Measurements from ENCODE around the gene TRIM7.

DNA sequence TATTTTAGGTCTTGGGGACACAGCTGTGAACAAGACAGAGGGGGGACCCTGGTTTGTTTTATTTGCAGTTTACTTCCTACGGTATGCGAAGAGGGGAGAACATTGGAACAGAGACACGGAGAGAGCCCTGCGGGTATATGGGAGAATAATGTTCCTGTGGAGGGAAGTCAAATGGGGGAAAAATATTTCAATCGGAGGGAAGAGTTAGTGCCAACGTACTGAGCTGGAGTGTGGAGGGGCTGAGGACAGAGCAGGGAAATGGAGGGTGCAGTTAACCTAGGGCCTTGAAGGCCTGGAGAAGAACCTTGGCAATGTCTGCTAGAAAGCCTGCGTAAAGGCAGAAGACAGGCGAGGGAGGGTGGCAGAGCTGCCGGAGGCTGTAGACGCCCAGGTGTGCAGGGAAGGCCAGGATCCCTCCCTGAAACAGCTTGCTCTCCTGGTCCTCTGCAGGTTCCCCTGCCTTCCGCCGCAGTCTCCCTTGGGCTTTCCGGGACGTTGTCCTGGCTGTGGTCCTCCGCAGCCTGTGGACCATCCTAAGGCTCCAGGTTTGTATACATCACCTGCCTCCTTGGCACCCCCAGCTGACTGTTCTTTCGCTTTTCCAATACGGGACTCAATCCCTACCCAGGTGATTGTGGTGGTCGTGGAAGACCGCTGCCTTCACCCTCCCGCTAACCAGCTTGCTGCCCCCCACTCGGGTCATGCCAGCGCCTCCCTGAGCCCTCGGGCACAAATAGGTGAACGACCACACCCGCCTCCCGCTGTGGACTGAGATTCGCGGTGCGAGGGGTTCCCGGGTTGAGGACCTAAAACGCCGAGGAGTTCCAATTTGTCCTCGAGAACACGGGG is 40.7 kb upstream of the TRIM7 start:
- no peak for TF ChIP-seq ZNF274 (IDR thresholded peaks at IDR 0.05; ENCODE audit: low read depth, low read length)
- TF ChIP-seq YY1 (IDR thresholded peaks at IDR 0.05; ENCODE audit: insufficient read depth, insufficient read length): no peak
